Muscle of leg (tissue), 11 donors: ENCODE results near the gene GTF3C1. TPM values are rescaled to one million over a fixed set of nuclear protein-coding genes. Genes with fewer than 3 reads are reported as not detected.
"Not testable (repeated sequence)": the region's sequence is repeated elsewhere in the genome, so short reads cannot be mapped to it uniquely, and the experiment has no call there.

Experiments
- DNase-seq: peaks from one replicate; pipeline ENCODE4 v3.0.0; 2013
- H3K27ac ChIP-seq: one replicate; pipeline ENCODE4 v1.5.1; 2013; ENCODE audit warnings: mild to moderate bottlenecking, low read length, control low read depth
- H3K27me3 ChIP-seq: one replicate; pipeline ENCODE4 v1.6.1; 2013; ENCODE audit warnings: low read length; ENCODE audit not compliant: control insufficient read depth, insufficient read depth
- H3K36me3 ChIP-seq: one replicate; pipeline ENCODE4 v1.6.1; 2013; ENCODE audit warnings: low read length; ENCODE audit not compliant: control insufficient read depth, insufficient read depth
- H3K4me1 ChIP-seq: one replicate; pipeline ENCODE4 v1.6.1; 2013; ENCODE audit warnings: low read length; ENCODE audit not compliant: control insufficient read depth, insufficient read depth
- H3K4me3 ChIP-seq: one replicate; pipeline ENCODE4 v1.5.1; 2013; ENCODE audit warnings: low read length, control low read depth
- H3K9me3 ChIP-seq: replicated peaks from 2 replicates; pipeline ENCODE4 v1.6.1; 2013; ENCODE audit warnings: low read depth, low read length; ENCODE audit not compliant: control insufficient read depth
- WGBS: methylation state at CpG from one replicate; pipeline ENCODE4 v1.1.5; 2013; ENCODE audit warnings: missing lambda C conversion rate; ENCODE audit not compliant: insufficient coverage; 5-methylcytosine and 5-hydroxymethylcytosine counted together
- polyA plus RNA-seq, 8 donors: library from polyadenylated mRNA; unstranded; fragments of 120-200 nt; gene quantifications; one replicate each; pipeline versions ENCODE4 v1.2.1 to v1.2.3, GENCODE V29; 2013; ENCODE audit warnings: inconsistent platforms in 1 of 8, low replicate concordance in 1 of 8; ENCODE audit not compliant: insufficient read length in 8 of 8, insufficient read depth in 1 of 8
- total RNA-seq: library from RNA; stranded (reverse); fragments of 120-200 nt; gene quantifications from one replicate; pipeline ENCODE4 v1.2.4, GENCODE V29; 2013

GTF3C1 gene
- total and polyA plus RNA-seq, 9 donors, result 40.7 to 72.0 (median 53.9) TPM

DNA sequence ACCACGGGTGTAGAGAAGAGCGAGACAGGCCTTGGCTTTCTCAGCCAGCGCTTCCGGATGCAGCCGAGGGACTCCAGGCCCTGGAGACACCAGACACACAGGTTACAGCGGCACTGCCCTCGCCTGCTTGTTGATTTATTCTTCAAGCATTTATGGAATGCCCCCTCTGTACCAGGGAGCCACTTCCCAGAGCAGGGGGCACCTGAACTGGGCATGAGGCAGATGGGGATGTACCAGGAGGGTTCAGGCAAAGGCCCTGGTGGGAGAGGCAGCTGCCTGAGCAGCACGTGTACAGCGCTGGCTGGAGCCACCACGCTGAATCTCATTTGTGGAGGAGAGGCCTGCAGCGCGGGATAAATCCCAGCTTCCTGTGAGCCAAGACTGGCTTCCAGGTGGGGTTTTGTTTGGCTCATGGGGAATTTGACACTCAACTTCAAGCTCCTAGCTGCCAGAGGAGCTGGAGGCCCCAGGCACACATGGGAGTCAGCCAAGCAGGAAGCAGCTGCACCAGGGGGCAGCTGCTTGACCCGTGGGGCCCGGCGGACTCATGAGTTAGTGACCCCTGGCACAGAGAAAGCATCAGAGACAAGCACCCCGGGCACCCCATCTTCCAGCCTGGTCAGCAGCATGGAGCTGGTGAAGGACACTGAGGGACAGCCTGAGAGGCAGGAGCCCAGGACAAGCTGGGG, 88.1 kb downstream of the GTF3C1 start:
- peaks cover 47% of the 10 kb centered on the region for H3K4me1 ChIP-seq
- no peaks in the 10 kb centered on the region for H3K27me3 ChIP-seq
- DNase-seq, result peak; percentile 77
- peaks cover 71% of the 10 kb centered on the region for H3K36me3 ChIP-seq
- H3K9me3 ChIP-seq, result no peaks in the 10 kb centered on the region
- peak overlapping the region; percentile 13 for H3K27ac ChIP-seq
- WGBS, result 21% methylated on average over 5 of the region's 16 CpGs
- no peak overlapping the region for H3K4me3 ChIP-seq

GRCh38 chr16:27460663-27461482, 88.8 kb downstream of the GTF3C1 start:
- H3K36me3 ChIP-seq, result peaks cover 66% of the 10 kb centered on the region
- no peaks in the 10 kb centered on the region for H3K27me3 ChIP-seq
- peak overlapping the region; percentile 13 for H3K27ac ChIP-seq
- H3K4me3 ChIP-seq, result no peak overlapping the region
- WGBS, result 67% methylated on average over 15 of the region's 20 CpGs
- peaks cover 47% of the 10 kb centered on the region for H3K4me1 ChIP-seq
- no peaks in the 10 kb centered on the region for H3K9me3 ChIP-seq
- DNase-seq, result no peak

- Histone ChIP-seq H3K27me3 (no peaks in the 10 kb centered on the region), H3K27ac (peak overlapping the region; percentile 29), H3K9me3 (no peaks in the 10 kb centered on the region), H3K4me1 (peaks cover 40% of the 10 kb centered on the region), H3K36me3 (peaks cover 59% of the 10 kb centered on the region), H3K4me3 (no peak overlapping the region)
- DNase-seq, result no peak
- 45% methylated on average over 4 of the region's 4 CpGs for WGBS
Observed at GRCh38 chr16:27460213-27460612, 89.5 kb downstream of the GTF3C1 start.

- no peak overlapping the region for H3K4me3 ChIP-seq
- H3K4me1 ChIP-seq, result peaks cover 38% of the 10 kb centered on the region
- peaks cover 49% of the 10 kb centered on the region for H3K36me3 ChIP-seq
- no peak for DNase-seq
- no peak overlapping the region for H3K27ac ChIP-seq
- no peaks in the 10 kb centered on the region for H3K9me3 ChIP-seq
- H3K27me3 ChIP-seq, result no peaks in the 10 kb centered on the region
- WGBS, result 100% methylated on average over 1 of the region's 5 CpGs
Observed at GRCh38 chr16:27458987-27459688, 90.6 kb downstream of the GTF3C1 start.

DNA sequence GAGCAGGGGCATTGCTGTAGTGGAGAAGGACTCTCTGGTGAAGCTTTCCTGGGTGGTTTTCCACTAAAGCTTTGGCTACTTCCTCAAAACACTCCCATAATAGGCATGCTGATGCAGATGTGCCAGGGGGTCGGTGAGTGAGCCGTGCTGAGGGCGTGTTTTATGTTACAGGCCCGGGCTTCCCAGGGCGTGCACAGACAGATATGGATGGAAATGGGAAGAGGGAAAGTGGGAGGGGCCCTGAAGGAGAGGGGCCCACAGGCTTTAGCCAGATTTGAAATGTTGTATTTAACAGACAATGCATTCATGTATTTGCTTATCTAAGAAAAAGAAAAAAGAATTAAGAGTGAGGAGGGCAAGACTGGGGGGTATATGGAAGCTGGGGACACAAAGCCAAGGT, 91.5 kb downstream of the GTF3C1 start:
- 30% methylated on average over 3 of the region's 5 CpGs for WGBS
- H3K27ac ChIP-seq, result no peak overlapping the region
- H3K27me3 ChIP-seq, result no peaks in the 10 kb centered on the region
- peaks cover 40% of the 10 kb centered on the region for H3K36me3 ChIP-seq
- no peak overlapping the region for H3K4me3 ChIP-seq
- no peaks in the 10 kb centered on the region for H3K9me3 ChIP-seq
- no peak for DNase-seq
- peaks cover 38% of the 10 kb centered on the region for H3K4me1 ChIP-seq

GRCh38 chr16:27457605-27457900, 92.2 kb downstream of the GTF3C1 start:
- 90% methylated on average over 10 of the region's 17 CpGs for WGBS
- not testable (repeated sequence) for H3K27ac ChIP-seq, H3K4me3 ChIP-seq, H3K27me3 ChIP-seq, H3K9me3 ChIP-seq, DNase-seq
- H3K36me3 ChIP-seq, result peaks cover 33% of the 10 kb centered on the region
- peaks cover 33% of the 10 kb centered on the region for H3K4me1 ChIP-seq

DNA sequence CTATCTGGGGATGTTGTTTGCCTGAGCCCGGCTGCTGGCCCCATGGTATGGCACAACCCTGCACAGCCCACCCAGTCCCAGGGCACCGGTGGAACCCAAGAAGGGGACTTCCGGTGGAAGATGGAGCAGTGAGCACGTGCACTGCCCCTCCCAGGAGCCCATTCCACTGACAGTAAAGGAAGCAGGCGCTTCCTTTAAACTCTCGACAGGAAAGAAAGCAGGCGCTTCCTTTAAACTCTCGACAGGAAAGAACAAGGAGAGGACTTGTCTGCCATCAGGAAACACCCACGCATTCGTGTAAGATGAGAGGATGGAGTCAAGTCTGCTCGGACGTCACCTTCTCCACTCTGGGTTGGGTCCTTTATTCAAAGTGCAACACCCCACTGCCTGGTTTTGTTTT, 94.0 kb downstream of the GTF3C1 start:
- H3K36me3 ChIP-seq, result peaks cover 19% of the 10 kb centered on the region
- DNase-seq, result peak; percentile 52

DNA sequence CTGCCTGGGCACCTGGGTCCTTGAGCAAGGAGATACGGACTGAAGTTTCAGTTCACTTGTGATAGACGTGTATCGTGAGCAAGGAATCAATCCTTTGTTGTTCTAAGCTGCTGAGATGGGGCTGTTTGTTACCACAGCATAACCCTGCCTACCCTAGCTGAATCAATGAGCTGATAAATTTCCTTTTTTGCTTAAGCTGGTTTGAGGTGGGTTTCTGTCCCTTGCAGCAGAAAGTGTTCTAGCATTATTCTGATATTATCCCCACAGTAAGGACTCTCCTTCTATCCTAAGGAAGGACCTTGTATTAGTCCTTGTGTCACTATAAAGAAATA, 96.3 kb downstream of the GTF3C1 start:
- H3K4me1 ChIP-seq, result peaks cover 17% of the 10 kb centered on the region
- H3K27ac ChIP-seq, result no peak overlapping the region
- DNase-seq, result no peak
- peaks cover under 1% of the 10 kb centered on the region for H3K36me3 ChIP-seq
- WGBS, result no CpG with 5 or more reads among the region's 3 CpGs
- no peaks in the 10 kb centered on the region for H3K9me3 ChIP-seq
- peaks cover 6% of the 10 kb centered on the region for H3K27me3 ChIP-seq
- no peak overlapping the region for H3K4me3 ChIP-seq

More for the DNA sequence above, 94.0 kb downstream of the GTF3C1 start:
- Histone ChIP-seq H3K4me1 (peaks cover 14% of the 10 kb centered on the region), H3K27ac (no peak overlapping the region), H3K9me3 (no peaks in the 10 kb centered on the region), H3K27me3 (no peaks in the 10 kb centered on the region), H3K4me3 (no peak overlapping the region)
- 13% methylated on average over 3 of the region's 12 CpGs for WGBS

DNA sequence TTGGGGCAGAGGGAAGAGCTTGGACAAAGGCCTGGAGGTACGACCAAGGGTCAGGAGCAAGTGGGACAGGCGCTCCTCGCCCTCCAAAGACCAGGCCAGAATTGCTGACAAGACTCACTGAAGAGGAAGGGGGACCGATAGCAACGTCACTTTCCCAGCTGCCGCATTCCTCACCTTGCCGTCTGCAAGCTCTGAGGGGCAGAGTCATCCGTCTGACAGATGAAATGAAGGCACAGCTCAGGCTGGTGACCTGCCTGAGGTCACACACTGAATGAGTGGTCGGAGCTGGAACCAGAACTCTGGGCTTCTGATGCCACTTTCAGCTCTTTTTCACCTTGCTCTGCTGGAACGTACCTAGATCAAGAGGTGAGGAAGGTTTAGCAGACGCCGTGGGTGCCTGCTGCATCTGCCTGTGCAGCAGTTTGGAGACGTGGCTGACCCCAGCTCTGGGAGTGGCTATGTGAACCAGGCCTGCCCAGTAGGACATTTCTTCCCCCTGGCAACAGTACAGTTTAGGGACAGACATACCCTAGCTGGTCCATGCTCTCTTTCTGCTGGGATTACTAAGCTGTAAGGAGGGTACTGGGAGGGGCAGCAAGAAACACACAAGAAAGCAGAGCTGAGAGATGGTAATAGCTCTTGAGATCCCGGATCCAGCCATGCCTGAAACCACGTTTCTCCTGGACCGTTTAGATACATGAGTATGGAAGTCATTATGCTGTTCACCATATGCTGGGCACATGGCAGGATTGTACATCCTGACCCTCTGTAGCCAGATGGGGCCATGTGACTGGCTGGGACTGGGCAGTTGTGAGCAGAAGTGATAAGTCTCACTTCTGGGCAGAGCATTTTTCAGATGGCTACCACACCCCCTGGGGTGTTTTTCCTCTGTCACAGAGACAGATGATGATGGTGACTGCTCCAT, 96.9 kb downstream of the GTF3C1 start:
- Histone ChIP-seq H3K4me3 (no peak overlapping the region), H3K27ac (no peak overlapping the region), H3K27me3 (peaks cover 6% of the 10 kb centered on the region), H3K4me1 (peaks cover 19% of the 10 kb centered on the region), H3K36me3 (no peaks in the 10 kb centered on the region), H3K9me3 (no peaks in the 10 kb centered on the region)
- 68% methylated on average over 15 of the region's 16 CpGs for WGBS
- no peak for DNase-seq
